Measurements from ENCODE around the gene CA10.

Gene CA10

GRCh38 chr17:51846566-51846965 lies 311.9 kb downstream of the CA10 start:
- Mint-ChIP-seq H3K4me1 (peaks cover 45% of the 10 kb centered on the region), H3K27me3 (ENCODE audit: low read depth) (no peaks in the 10 kb centered on the region), H3K36me3 (ENCODE audit: low read depth) (no peaks in the 10 kb centered on the region), H3K27ac (no peak overlapping the region), H3K4me3 (no peak overlapping the region), H3K9me3 (no peaks in the 10 kb centered on the region)
- TF ChIP-seq, protein P1, sequence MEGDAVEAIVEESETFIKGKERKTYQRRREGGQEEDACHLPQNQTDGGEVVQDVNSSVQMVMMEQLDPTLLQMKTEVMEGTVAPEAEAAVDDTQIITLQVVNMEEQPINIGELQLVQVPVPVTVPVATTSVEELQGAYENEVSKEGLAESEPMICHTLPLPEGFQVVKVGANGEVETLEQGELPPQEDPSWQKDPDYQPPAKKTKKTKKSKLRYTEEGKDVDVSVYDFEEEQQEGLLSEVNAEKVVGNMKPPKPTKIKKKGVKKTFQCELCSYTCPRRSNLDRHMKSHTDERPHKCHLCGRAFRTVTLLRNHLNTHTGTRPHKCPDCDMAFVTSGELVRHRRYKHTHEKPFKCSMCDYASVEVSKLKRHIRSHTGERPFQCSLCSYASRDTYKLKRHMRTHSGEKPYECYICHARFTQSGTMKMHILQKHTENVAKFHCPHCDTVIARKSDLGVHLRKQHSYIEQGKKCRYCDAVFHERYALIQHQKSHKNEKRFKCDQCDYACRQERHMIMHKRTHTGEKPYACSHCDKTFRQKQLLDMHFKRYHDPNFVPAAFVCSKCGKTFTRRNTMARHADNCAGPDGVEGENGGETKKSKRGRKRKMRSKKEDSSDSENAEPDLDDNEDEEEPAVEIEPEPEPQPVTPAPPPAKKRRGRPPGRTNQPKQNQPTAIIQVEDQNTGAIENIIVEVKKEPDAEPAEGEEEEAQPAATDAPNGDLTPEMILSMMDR (IDR thresholded peaks at IDR 0.05; ENCODE audit: unreplicated experiment in 3 of 3) = no peak

GRCh38 chr17:51845776-51846175 lies 312.7 kb downstream of the CA10 start:
- Mint-ChIP-seq H3K4me3 (no peak overlapping the region), H3K27me3 (ENCODE audit: low read depth) (peaks cover 3% of the 10 kb centered on the region), H3K27ac (no peak overlapping the region), H3K36me3 (ENCODE audit: low read depth) (no peaks in the 10 kb centered on the region), H3K9me3 (no peaks in the 10 kb centered on the region), H3K4me1 (peaks cover 50% of the 10 kb centered on the region)
- TF ChIP-seq, protein P1 (IDR thresholded peaks at IDR 0.05; ENCODE audit: unreplicated experiment in 3 of 3) = no peak

- Mint-ChIP-seq H3K4me1 (peaks cover 42% of the 10 kb centered on the region), H3K36me3 (ENCODE audit: low read depth) (no peaks in the 10 kb centered on the region), H3K27ac (peak overlapping the region in 1 of 3 experiments; percentile 92), H3K9me3 (no peaks in the 10 kb centered on the region), H3K4me3 (no peak overlapping the region), H3K27me3 (ENCODE audit: low read depth) (peaks cover 3% of the 10 kb centered on the region)
- TF ChIP-seq, protein P1 (IDR thresholded peaks at IDR 0.05; ENCODE audit: unreplicated experiment in 3 of 3) = no peak
Measured at GRCh38 chr17:51842763-51843162, 315.8 kb downstream of the CA10 start.

DNA sequence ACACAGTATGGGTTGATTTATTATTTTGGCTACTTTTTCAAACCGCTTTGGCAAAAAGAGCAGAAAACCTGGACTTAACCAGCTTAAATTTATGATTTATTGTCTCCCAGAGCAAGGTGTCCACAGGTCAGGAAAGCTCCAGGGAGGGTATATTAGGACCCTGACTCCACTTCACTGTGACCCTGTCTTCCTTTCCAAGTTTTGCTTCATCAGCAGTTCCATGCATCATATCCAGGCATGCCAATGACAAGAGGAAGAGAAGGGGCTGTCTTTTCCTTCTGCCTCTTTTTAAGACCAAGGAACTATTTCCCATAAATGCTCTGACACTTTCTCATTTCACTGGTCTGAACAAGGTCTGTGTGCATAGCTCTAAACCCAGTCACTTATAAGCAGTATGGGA lies 316.8 kb downstream of the CA10 start:
- Mint-ChIP-seq H3K4me3 (no peak overlapping the region), H3K36me3 (ENCODE audit: low read depth) (no peaks in the 10 kb centered on the region), H3K27ac (peak overlapping the region; percentile 62 to 92 (median 66)), H3K4me1 (peaks cover 37% of the 10 kb centered on the region), H3K9me3 (no peaks in the 10 kb centered on the region), H3K27me3 (ENCODE audit: low read depth) (peaks cover 3% of the 10 kb centered on the region)
- TF ChIP-seq, protein P1 (IDR thresholded peaks at IDR 0.05; ENCODE audit: unreplicated experiment in 3 of 3) = no peak

- Mint-ChIP-seq H3K4me1 (peaks cover 29% of the 10 kb centered on the region), H3K27me3 (ENCODE audit: low read depth) (peaks cover 3% of the 10 kb centered on the region), H3K27ac (peak overlapping the region in 2 of 3 experiments; percentile 16 to 92), H3K9me3 (no peaks in the 10 kb centered on the region), H3K36me3 (ENCODE audit: low read depth) (no peaks in the 10 kb centered on the region), H3K4me3 (no peak overlapping the region)
- TF ChIP-seq, protein P1 (IDR thresholded peaks at IDR 0.05; ENCODE audit: unreplicated experiment in 3 of 3) = no peak
Measured at GRCh38 chr17:51840688-51841087, 317.8 kb downstream of the CA10 start.

GRCh38 chr17:51833620-51834019 lies 324.9 kb downstream of the CA10 start:
- H3K4me3 Mint-ChIP-seq = no peak overlapping the region
- H3K4me1 Mint-ChIP-seq = peaks cover 7% of the 10 kb centered on the region
- TF ChIP-seq, protein P1 (IDR thresholded peaks at IDR 0.05; ENCODE audit: unreplicated experiment in 3 of 3) = no peak
- no peaks in the 10 kb centered on the region for H3K36me3 Mint-ChIP-seq (ENCODE audit: low read depth)
- H3K27me3 Mint-ChIP-seq (ENCODE audit: low read depth) = peaks cover 3% of the 10 kb centered on the region
- no peaks in the 10 kb centered on the region for H3K9me3 Mint-ChIP-seq
- no peak overlapping the region for H3K27ac Mint-ChIP-seq
